B cell (primary cell): ENCODE data around the gene MYRFL. TPM values are rescaled to one million over a fixed set of nuclear protein-coding genes. Genes with fewer than 3 reads are reported as not detected.

Source experiments
- ATAC-seq: fragments of 200-7000 bp; cut with Tn5 transposase; one replicate; pipeline ENCODE4 v1.10.0; 2021; ENCODE audit warnings: low read depth, mild to moderate bottlenecking, moderate number of reproducible peaks, moderate library complexity
- CTCF ChIA-PET: fragments of 350-600 bp; sonication (Branson Sonifier 250); formaldehyde crosslinking; loops from one replicate; lab custom pipeline; 2021; ENCODE audit warnings: antibody characterized with exemption, inconsistent platforms; lab: Charles Lee
- POLR2A ChIA-PET: fragments of 350-600 bp; sonication (Branson Sonifier 250); formaldehyde crosslinking; loops from one replicate; lab custom pipeline; 2021; ENCODE audit warnings: antibody characterized with exemption; lab: Charles Lee
- DNase-seq: peaks from one replicate; pipeline ENCODE4 v3.0.0; 2013
- H2AFZ ChIP-seq: 2 replicates; pipeline ENCODE4 v1.6.1; 2012; ENCODE audit warnings: mild to moderate bottlenecking, low read depth, low read length; ENCODE audit not compliant: insufficient read depth, poor library complexity, severe bottlenecking
- H3K27ac ChIP-seq, 2 donors: 1 replicate in 1 of 2; 2 replicates in 1 of 2; pipeline ENCODE4 v1.5.1; 2012 to 2013; ENCODE audit warnings: low read length in 2 of 2, mild to moderate bottlenecking in 2 of 2, moderate library complexity in 1 of 2
- H3K27me3 ChIP-seq, 4 experiments: fragments of 200-600 bp in 1 of 4; sonication (generic) in 1 of 4; replicated peaks in 1 of 4; 1 replicate in 2 of 4; 2 replicates in 2 of 4; pipeline versions ENCODE4 v1.6.1 to v1.7.0; 2013 to 2016; ENCODE audit warnings: low read length in 3 of 4, mild to moderate bottlenecking in 2 of 4, mixed read lengths in 1 of 4, moderate library complexity in 1 of 4; ENCODE audit not compliant: insufficient read depth in 4 of 4, control insufficient read depth in 3 of 4; ENCODE audit errors: control extremely low read depth in 1 of 4
- H3K36me3 ChIP-seq, 2 experiments: replicated peaks in 1 of 2; 1 replicate in 1 of 2; 2 replicates in 1 of 2; pipeline versions ENCODE4 v1.6.1 to v1.7.1; 2013; ENCODE audit warnings: low read length in 1 of 2; ENCODE audit not compliant: insufficient read depth in 2 of 2, control insufficient read depth in 1 of 2; ENCODE audit errors: control extremely low read depth in 1 of 2, extremely low read depth in 1 of 2
- H3K4me1 ChIP-seq, 2 donors: fragments of 200-600 bp in 1 of 2; sonication (generic) in 1 of 2; 1 replicate in 1 of 2; 2 replicates in 1 of 2; pipeline versions ENCODE4 v1.5.1 to v1.6.1; 2013 to 2017; ENCODE audit warnings: low read length in 2 of 2; ENCODE audit not compliant: control insufficient read depth in 2 of 2, insufficient read depth in 2 of 2
- H3K4me2 ChIP-seq: replicated peaks from 2 replicates; pipeline ENCODE3; 2012; ENCODE audit warnings: mild to moderate bottlenecking, low read depth, low read length; ENCODE audit not compliant: poor library complexity, severe bottlenecking
- H3K4me3 ChIP-seq, 5 experiments: fragments of 200-600 bp in 1 of 5; sonication (generic) in 1 of 5; 1 replicate in 3 of 5; 2 replicates in 2 of 5; pipeline versions ENCODE4 v1.5.1 to v1.7.0; 2011 to 2016; ENCODE audit warnings: low read length in 4 of 5, mild to moderate bottlenecking in 4 of 5, low read depth in 2 of 5, control low read depth in 1 of 5, moderate library complexity in 1 of 5; ENCODE audit not compliant: insufficient read depth in 1 of 5; ENCODE audit errors: control extremely low read depth in 1 of 5, extremely low read depth in 1 of 5
- H3K79me2 ChIP-seq: fragments of 200-600 bp; sonication (generic); one replicate; pipeline ENCODE4 v1.6.0; 2016; ENCODE audit warnings: low read length; ENCODE audit not compliant: control insufficient read depth, insufficient read depth
- H3K9ac ChIP-seq: fragments of 200-600 bp; sonication (generic); 2 replicates; pipeline ENCODE4 v1.6.1; 2017; ENCODE audit warnings: mild to moderate bottlenecking, low read length, moderate library complexity
- H3K9me3 ChIP-seq, 3 donors: one replicate each; pipeline versions ENCODE4 v1.6.1 to v1.7.1; 2013; ENCODE audit warnings: low read length in 2 of 3; ENCODE audit not compliant: control insufficient read depth in 2 of 3, insufficient read depth in 1 of 3; ENCODE audit errors: control extremely low read depth in 1 of 3
- H4K20me1 ChIP-seq: 2 replicates; pipeline ENCODE4 v1.6.0; 2012; ENCODE audit warnings: mild to moderate bottlenecking, low read length; ENCODE audit not compliant: insufficient read depth, control insufficient read depth, poor library complexity, severe bottlenecking
- H3K27ac Mint-ChIP-seq: one replicate; pipeline ENCODE4 v1.8.0; 2021; ENCODE audit warnings: mixed read lengths
- H3K27me3 Mint-ChIP-seq: one replicate; pipeline ENCODE4 v1.8.0; 2021; ENCODE audit warnings: mixed read lengths
- H3K4me1 Mint-ChIP-seq: one replicate; pipeline ENCODE4 v1.8.0; 2021; ENCODE audit warnings: mixed read lengths
- H3K4me3 Mint-ChIP-seq: one replicate; pipeline ENCODE4 v1.8.0; 2021; ENCODE audit warnings: mixed read lengths
- H3K9me3 Mint-ChIP-seq: one replicate; pipeline ENCODE4 v1.8.0; 2022; ENCODE audit warnings: mixed read lengths; ENCODE audit not compliant: insufficient read depth
- CTCF ChIP-seq: fragments of 200-600 bp; IDR thresholded peaks from one replicate; pipeline ENCODE4 v1.8.0; 2022; ENCODE audit warnings: antibody characterized with exemption, mild to moderate bottlenecking
- EZH2 ChIP-seq: IDR thresholded peaks from 2 replicates; pipeline ENCODE4 v1.6.1; 2012; ENCODE audit warnings: borderline replicate concordance, low read depth, mild to moderate bottlenecking, moderate library complexity, low read length; ENCODE audit not compliant: insufficient read depth, poor library complexity, severe bottlenecking
- whole genome bisulfite sequencing: methylation state at CpG from one replicate; pipeline ENCODE4 v1.1.5; 2013; ENCODE audit warnings: missing lambda C conversion rate; ENCODE audit not compliant: insufficient coverage; 5-methylcytosine and 5-hydroxymethylcytosine counted together
- intact Hi-C: fragments of 100-400 bp; cut with micrococcal nuclease; formaldehyde crosslinking; loops from one replicate; pipeline ENCODE4 v1.10.0; 2022
- polyA plus RNA-seq: library from polyadenylated mRNA; depleted of rRNA; stranded (reverse); fragments of >200 nt; gene quantifications from 2 replicates; pipeline ENCODE4 v1.2.3, GENCODE V29; 2012
- total RNA-seq, 2 donors: library from RNA; stranded (reverse); fragments of 120-200 nt in 1 of 2; gene quantifications; 1 replicate in 1 of 2; 2 replicates in 1 of 2; pipeline versions ENCODE4 v1.2.3 to v1.2.4, GENCODE V29; 2013 to 2022

The MYRFL gene
- total and polyA plus RNA-seq, 2 donors (not counting 1 experiment from before 2014, with no cell fraction given): 0.28 TPM; not detected in 1

- DNase-seq (no peak), ATAC-seq (no peak)
- Histone ChIP-seq H3K79me2 (no peaks in the 10 kb centered on the region), H3K4me2 (no peak overlapping the region), H3K36me3 (no peaks in the 10 kb centered on the region), H3K9ac (no peak overlapping the region), H3K4me3 (no peak overlapping the region), H3K27me3 (no peaks in the 10 kb centered on the region), H2AFZ (no peak overlapping the region), H3K4me1 (no peaks in the 10 kb centered on the region), H3K27ac (no peak overlapping the region), H4K20me1 (no peaks in the 10 kb centered on the region), H3K9me3 (no peaks in the 10 kb centered on the region)
- no peak for TF ChIP-seq EZH2
- no peak for TF ChIP-seq CTCF
- intact Hi-C loops: no loop called here
- ChIA-PET CTCF (no interaction called here), POLR2A (no interaction called here)
- no peaks in the 10 kb centered on the region for H3K9me3 Mint-ChIP-seq
- H3K27ac Mint-ChIP-seq: no peak overlapping the region
- 100% methylated on average over 2 of the region's 3 CpGs for WGBS
- no peak overlapping the region for H3K4me3 Mint-ChIP-seq
- H3K4me1 Mint-ChIP-seq: no peaks in the 10 kb centered on the region
- no peaks in the 10 kb centered on the region for H3K27me3 Mint-ChIP-seq
Measured at GRCh38 chr12:69919495-69919894, 94.5 kb downstream of the MYRFL start.

- no peak overlapping the region for H3K9ac ChIP-seq
- H3K27ac ChIP-seq: no peak overlapping the region
- H3K79me2 ChIP-seq: no peaks in the 10 kb centered on the region
- no peaks in the 10 kb centered on the region for H3K27me3 ChIP-seq
- 100% methylated on average over 2 of the region's 4 CpGs for WGBS
- H3K4me3 ChIP-seq: no peak overlapping the region
- H3K4me3 Mint-ChIP-seq: no peak overlapping the region
- H4K20me1 ChIP-seq: no peaks in the 10 kb centered on the region
- no peaks in the 10 kb centered on the region for H3K27me3 Mint-ChIP-seq
- POLR2A ChIA-PET: no interaction called here
- DNase-seq (no peak), ATAC-seq (no peak)
- H3K9me3 Mint-ChIP-seq: no peaks in the 10 kb centered on the region
- H3K36me3 ChIP-seq: no peaks in the 10 kb centered on the region
- intact Hi-C loops: no loop called here
- H3K4me1 ChIP-seq: peaks cover 0 to 7% of the 10 kb centered on the region in 2 donors
- H3K9me3 ChIP-seq: no peaks in the 10 kb centered on the region
- no peak overlapping the region for H3K4me2 ChIP-seq
- H3K27ac Mint-ChIP-seq: no peak overlapping the region
- TF ChIP-seq CTCF: no peak
- no peak for TF ChIP-seq EZH2
- H2AFZ ChIP-seq: no peak overlapping the region
- no peaks in the 10 kb centered on the region for H3K4me1 Mint-ChIP-seq
- CTCF ChIA-PET: no interaction called here
Measured at GRCh38 chr12:69921831-69922230, 96.8 kb downstream of the MYRFL start.
